NCI-H1930 (cell line): ENCODE results near the gene CTBP2.
"Not testable (repeated sequence)": the region's sequence is repeated elsewhere in the genome, so short reads cannot be mapped to it uniquely, and the experiment has no call there.

ENCODE experiments used
- DNase-seq, 2 experiments: peaks; one replicate each; lab custom pipeline; 2025; lab: John Stamatoyannopoulos, UW

CTBP2 gene

GRCh38 chr10:125064681-125065492, 95.5 kb downstream of the CTBP2 start:
- DNase-seq, result no peak

DNA sequence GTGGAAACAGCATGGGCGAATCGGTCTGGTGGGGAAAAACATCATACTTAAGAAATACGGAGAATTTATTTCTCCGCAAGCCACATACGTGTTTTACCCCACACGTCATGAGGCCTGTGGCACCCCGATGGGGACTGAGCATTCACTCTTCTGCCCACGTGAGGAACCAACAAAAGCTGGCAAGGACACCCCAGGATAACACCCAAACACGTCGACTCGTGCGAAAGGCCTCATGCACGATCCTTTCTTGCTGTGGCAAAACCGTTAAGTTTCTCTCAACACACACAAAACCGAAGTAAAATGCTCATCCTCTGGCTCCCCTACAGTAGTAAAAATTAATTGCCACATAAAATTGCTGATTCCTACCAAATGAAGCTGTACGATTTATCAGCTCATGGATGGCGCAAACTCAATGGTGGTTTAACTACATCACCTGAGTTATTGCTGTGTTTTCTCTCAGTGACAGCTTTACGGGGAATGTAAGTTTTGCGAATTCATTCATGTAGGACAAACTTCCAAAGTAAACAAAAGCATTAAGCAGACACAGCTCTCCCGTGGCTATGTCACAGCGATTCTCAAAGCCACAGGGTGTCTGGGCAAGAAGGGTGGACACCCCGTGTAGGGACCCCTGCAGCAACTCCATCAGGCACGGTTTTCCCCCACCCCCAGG, 97.0 kb downstream of the CTBP2 start:
- DNase-seq, result no peak

GRCh38 chr10:125062914-125063230, 97.5 kb downstream of the CTBP2 start:
- DNase-seq, result no peak

- DNase-seq, result no peak
These were observed 98.0 kb downstream of the CTBP2 start for GRCh38 chr10:125062227-125062913.

DNA sequence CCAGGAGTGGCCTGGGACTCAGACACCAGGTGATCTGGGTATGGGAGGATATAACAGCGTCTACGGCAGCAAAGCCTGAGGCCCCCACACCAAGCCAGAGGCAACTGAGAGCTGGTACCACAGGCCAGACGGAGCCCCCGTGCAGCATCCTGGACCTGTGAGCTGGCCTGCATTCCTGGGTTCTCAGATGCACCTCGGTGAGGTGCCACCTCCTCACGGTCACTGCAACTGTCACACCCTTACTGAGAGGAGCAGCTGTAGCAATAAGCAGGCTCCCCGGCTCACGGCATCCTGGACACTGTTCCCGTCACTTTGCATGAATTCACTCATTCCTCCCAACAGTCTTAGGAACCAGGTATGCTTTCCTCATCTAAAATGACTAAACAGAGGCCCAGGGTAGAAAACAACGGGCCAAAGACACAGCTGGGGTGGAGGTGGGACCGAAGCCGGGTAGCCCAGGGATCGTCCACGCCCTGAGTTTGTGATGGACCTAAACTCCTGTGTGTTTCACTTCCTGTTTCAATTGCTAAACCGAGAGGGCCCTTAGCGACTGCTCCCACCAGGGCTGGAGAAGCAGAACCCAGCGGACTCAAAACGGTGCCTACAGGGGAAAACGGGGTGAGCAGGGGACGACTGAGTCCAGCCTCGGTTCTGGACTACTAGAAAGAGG, 98.7 kb downstream of the CTBP2 start:
- no peak for DNase-seq

- peak in 1 of 2 experiments; percentile 2 for DNase-seq
These were observed 99.4 kb downstream of the CTBP2 start for GRCh38 chr10:125060826-125061556.

DNA sequence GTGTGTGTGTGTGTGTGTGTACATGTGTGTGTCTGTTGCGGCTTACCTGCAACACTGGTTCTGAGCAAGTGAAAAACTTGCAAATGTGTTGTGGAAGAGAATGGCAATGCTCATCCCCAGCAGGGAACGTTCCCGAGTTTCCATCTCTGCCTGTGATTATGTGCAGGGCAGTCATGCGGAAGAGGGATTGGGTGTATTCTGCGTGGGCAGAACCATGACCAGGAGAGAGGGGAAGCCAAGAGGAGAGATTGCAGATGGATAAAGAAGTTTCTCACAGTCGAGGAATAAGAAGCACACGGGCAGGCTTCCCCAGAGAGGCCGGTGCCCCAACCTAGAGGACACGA, 99.9 kb downstream of the CTBP2 start:
- no peak for DNase-seq

GRCh38 chr10:125060026-125060425, 100.3 kb downstream of the CTBP2 start:
- no peak for DNase-seq

DNA sequence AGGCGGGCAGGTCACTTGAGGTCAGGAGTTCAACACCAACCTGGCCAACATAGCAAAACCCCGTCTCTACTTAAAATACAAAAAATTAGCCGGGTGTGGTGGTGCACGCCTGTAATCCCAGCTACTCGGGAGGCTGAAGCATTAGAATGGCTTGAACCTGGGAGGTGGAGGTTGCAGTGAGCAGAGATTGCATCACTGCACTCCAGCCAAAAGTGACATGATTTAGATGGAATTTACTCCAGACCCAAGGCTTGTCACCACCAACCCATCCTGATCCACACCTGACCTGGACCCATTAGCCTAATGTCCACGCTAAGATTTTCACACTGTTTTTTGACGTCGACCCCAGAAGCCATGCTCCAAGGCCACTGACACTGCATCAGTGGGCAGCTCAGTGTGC, 101.0 kb downstream of the CTBP2 start:
- not testable (repeated sequence) for DNase-seq

- no peak for DNase-seq
These were observed 103.0 kb downstream of the CTBP2 start for GRCh38 chr10:125057158-125058001.

DNA sequence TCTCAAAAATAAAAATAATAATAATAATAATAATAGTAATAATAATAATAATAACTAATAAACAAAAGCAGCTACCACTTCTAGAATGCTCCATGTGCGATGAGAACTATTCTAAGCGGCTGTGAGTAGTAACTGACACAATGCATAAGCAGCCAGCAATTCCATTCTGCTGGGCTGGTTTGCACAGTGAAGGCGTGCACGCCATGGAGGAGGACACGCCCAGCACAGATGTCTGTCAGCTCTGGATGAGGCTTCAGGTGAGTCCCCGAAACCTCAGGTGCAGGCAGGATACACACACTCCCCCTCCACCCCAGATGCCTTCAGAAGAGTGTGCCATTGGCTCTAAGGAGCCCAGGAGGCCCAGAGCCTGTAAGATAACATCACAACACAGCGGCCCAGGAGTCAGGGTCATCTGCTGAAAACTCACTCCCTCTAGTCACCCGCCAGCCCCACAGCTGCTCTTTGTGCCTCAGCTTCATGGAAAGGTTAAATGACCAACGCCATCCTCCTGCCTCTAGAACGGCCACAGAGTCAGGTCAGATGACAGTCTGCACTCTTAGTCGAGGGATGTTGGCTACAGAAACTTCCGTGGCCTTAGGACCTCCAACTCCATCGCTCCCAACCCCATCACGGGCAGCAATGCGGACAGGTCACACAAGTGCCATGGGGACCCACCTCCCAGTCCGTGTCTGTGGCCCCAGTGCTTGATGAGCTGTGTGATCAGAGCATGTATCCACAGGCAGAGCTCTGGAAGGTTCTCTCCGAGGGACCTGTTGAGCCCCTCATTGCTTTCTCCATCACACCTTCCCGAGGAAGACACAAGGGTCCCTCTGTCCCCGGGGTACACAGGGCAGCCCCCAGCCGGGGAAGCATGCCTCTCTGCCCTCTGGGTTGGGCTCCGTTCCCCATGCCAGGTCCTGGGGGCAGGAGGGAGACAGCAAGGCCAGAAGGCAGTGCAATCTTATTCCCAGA, 103.9 kb downstream of the CTBP2 start:
- DNase-seq, result no peak

- no peak for DNase-seq
These were observed 104.9 kb downstream of the CTBP2 start for GRCh38 chr10:125055446-125055845.

- DNase-seq, result no peak
These were observed 105.6 kb downstream of the CTBP2 start for GRCh38 chr10:125054669-125055268.

GRCh38 chr10:125054216-125054615, 106.1 kb downstream of the CTBP2 start:
- DNase-seq, result no peak

- DNase-seq, result no peak
These were observed 108.2 kb downstream of the CTBP2 start for GRCh38 chr10:125052146-125052545.

DNA sequence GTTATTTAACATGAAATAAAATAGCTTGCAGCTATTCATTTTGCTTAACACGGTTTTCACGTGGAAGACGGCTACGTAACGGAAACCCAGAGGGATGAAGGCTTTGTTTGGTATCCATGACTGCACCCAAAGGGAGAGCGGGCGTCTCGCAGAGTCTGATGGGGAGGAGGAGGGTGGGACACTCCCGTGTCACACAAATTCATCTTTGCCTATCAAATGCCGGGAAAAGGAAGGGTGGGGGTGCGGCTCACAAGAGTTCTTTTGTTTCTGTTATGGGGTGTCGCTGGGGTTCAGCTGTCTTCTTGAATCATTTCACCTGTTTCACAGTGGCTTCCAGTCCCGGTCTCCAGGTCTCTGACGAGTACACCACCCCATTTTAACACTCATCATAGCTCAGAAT, 110.0 kb downstream of the CTBP2 start:
- no peak for DNase-seq

DNA sequence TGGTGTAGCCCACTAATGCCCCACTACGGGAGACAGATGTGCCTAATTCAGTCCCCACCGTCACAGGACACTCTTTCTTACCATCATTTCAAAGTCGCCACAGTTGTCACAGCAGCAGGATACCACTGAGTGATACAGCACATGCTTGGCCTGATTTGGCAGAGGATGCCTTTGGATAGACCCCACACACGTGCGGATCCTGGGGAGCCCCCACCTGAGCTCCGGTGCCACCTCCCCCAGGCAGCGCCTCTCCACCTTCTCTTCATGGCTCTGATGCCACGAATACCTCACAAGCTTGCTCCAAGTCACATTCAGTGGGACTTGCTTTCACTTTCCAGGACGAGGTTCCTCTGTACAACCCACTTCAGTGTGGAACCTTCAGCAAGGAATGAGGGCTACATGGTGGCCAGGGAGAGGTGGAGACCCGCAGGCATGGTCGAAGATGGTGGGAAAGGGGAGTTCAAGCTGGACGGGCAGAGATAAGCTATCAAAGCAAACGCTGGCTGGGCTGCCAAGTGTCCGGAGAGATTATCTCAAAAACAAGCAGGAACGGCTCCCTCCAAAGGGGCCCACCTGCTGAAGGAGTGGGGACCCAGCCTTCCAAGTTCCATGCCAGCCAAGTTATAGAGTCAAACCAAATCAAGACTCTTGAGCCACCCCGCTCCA, 111.0 kb downstream of the CTBP2 start:
- DNase-seq, result no peak

DNA sequence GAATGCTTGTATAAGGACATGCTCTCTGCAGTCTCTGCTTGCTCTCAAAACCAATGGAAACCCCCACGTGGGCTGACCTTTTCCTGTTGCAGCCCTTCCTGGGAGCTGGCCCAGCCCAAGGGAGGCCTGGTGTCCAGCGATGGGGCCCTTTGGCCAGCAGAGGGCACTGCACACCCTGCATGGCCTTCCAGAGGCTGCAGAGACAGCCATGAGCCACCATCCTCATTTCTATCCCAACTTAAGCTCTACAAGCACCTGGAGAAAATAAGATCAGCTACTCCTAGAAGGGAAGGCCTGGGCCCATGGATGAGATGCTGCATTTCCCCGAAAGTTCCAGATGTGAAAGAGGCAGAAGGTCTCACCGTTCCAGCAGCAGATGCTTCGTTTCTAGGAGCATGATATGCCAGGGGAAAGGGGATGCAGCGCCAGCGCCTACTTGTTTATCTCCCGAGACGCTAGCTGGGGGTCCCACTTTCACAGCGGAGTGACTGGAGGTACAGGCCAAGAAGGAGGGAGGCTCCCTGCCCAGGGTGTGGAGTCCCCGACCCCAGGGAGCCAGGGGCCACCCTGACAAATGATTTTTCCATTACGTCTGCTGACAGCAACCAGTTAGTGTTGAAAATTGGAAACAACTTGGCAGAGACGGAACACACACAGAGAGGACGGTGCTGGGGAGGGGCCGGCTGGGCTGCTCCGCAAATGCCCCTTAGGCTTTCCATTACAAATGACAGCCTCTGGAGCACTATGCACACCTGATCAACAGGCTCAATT, 112.1 kb downstream of the CTBP2 start:
- DNase-seq, result peak; percentile 30 to 51
